MM.1S (cell line): ENCODE data around the gene NAT16.

Experiments
- EZH2 ChIP-seq: fragments of 300-600 bp; sonication (generic); optimal IDR thresholded peaks from 2 replicates; pipeline ENCODE3; 2017; ENCODE audit warnings: low read depth, mild to moderate bottlenecking, antibody characterized with exemption, low read length, mixed read lengths
- TF ChIP-seq, protein P1 (sequence below): fragments of 300-600 bp; sonication (generic); IDR thresholded peaks from 2 replicates; pipeline ENCODE4 v1.5.1; 2016; ENCODE audit warnings: antibody characterized with exemption, low read length, mixed read lengths

DNA sequence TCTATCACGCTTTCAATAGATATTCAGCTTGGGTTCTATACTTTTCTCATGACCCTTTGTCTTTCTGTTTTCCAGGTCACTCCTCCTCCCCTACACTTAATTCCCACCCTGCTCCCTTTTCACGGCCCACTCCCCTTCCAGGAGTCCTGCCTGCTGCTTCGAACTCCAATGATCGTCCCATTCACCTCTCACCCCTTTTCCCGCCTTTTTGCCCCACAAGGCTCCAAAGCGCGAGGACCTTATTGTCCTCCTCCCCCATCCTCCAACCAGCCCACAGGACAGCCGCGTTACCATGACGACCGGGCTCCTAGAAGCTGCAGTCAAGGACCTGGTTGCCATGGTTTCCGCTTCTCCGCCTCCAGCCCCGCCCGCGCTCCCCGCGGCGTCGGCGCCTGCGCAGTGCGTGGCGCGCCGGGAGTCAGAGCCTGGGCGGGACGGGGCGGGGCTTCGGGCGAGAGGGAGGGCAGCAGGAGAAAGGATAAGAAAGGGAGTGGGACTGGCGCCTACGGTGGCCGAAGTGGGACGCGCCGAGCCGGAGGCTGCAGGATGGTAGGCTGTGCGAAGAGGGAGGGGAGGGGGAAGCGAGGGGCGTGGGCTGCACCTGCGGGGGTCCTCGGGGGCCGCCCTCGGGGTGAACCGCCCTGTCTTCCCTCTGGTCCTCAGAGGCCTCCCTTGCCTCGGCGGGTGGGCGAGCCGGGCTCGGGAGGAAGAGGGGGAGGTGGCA is 26.0 kb downstream of the NAT16 start, which contains the start of gene AP1S1:
- TF ChIP-seq, protein P1, sequence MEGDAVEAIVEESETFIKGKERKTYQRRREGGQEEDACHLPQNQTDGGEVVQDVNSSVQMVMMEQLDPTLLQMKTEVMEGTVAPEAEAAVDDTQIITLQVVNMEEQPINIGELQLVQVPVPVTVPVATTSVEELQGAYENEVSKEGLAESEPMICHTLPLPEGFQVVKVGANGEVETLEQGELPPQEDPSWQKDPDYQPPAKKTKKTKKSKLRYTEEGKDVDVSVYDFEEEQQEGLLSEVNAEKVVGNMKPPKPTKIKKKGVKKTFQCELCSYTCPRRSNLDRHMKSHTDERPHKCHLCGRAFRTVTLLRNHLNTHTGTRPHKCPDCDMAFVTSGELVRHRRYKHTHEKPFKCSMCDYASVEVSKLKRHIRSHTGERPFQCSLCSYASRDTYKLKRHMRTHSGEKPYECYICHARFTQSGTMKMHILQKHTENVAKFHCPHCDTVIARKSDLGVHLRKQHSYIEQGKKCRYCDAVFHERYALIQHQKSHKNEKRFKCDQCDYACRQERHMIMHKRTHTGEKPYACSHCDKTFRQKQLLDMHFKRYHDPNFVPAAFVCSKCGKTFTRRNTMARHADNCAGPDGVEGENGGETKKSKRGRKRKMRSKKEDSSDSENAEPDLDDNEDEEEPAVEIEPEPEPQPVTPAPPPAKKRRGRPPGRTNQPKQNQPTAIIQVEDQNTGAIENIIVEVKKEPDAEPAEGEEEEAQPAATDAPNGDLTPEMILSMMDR: no peak
- TF ChIP-seq EZH2: no peak
